Suprapubic skin (tissue), 3 donors: ENCODE measurements around the gene SEC14L1.
"Not testable (repeated sequence)": the region's sequence is repeated elsewhere in the genome, so short reads cannot be mapped to it uniquely, and the experiment has no call there.

ENCODE experiments used
- CTCF ChIP-seq, 2 donors: fragments of 200-600 bp in 1 of 2; fragments of 450-650 bp in 1 of 2; sonication (generic) in 1 of 2; IDR thresholded peaks; one replicate each; pipeline ENCODE4 v1.5.1; 2016 to 2019; ENCODE audit warnings: antibody characterized with exemption in 2 of 2, mild to moderate bottlenecking in 1 of 2, moderate library complexity in 1 of 2
- POLR2A ChIP-seq, 2 donors: fragments of 450-650 bp; IDR thresholded peaks; one replicate each; pipeline ENCODE4 v1.6.1; 2017; ENCODE audit warnings: antibody characterized with exemption in 2 of 2, mild to moderate bottlenecking in 2 of 2, moderate library complexity in 2 of 2

GRCh38 chr17:77102411-77103134 is 38.2 kb upstream of the SEC14L1 start:
- not testable (repeated sequence) for TF ChIP-seq CTCF, POLR2A (IDR thresholded peaks at IDR 0.05)
